NOMO-1 (cell line): ENCODE data around the gene TP53TG3.
"Not testable (repeated sequence)": the region's sequence is repeated elsewhere in the genome, so short reads cannot be mapped to it uniquely, and the experiment has no call there.

Source experiments
- DNase-seq, 2 experiments: peaks; one replicate each; lab custom pipeline; 2025; ENCODE audit not compliant: unreplicated experiment in 2 of 2; lab: John Stamatoyannopoulos, UW

TP53TG3 gene, protein sequence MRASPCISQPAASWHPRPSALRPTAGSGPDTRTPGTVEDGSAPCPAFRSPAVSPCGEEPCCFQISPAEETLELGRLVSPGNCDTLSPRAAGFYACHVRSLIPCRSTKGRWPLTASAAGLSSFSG

GRCh38 chr16:32676065-32676464 lies at the start of gene TP53TG3:
Gene TP53TG3, minus strand, starts transcription at chr16:32676165. Its CDS starts 68 bp downstream, at chr16:32676097.
- not testable (repeated sequence) for DNase-seq

DNA sequence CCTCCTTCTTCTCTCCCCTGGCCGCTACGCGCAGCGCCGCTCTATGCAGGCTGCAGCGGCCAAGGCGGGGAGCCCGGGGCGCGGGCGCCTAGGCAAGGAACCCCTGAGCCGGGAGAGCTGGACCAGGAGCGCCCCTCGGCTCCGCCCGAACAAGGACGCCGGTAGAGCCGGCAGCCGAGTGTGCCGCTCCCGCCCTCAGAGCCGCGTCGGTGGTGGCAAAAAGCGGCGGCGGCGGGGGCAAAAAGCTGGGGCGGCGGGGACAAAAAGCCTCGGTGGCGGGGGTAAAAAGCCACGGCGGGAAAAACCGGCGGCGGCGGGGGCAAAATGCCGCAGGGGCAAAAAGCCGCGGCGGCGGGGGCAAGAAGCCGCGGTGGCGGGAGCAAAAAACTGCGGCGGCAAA lies 25.1 kb downstream of the TP53TG3 start:
- DNase-seq = not testable (repeated sequence)

DNA sequence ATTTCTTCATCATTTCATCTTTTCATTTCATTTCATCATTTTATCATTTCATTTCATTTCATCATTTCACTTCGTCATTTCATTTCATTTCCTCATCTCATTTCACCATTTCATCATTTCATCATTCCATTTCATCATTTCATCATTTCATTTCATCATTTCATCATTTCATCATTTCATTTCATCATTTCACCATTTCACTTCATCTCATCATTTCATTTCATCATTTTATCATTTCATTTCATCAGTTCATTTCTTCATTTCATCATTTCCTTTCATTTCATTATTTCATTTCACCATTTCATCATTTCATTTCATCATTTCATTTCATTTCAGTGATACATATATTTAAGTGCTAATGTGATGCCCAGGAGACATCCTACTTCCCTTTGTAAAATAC lies 28.4 kb downstream of the TP53TG3 start:
- DNase-seq = not testable (repeated sequence)

DNA sequence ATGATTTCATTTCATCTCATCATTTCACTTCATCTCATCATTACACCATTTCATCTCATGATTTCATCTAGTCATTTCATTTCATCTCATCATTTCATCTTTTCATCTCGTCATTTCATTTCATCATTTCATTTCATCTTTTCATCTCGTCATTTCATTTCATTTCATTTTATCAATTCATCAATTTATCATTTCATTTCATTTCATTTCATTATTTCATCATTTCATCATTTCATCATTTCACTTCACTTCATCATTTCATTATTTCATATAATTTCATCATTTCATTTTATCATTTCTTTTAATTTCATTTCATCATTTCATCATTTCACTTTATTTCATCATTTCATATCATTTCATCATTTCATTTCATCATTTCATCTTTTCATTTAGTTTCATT lies 29.2 kb downstream of the TP53TG3 start:
- not testable (repeated sequence) for DNase-seq

DNA sequence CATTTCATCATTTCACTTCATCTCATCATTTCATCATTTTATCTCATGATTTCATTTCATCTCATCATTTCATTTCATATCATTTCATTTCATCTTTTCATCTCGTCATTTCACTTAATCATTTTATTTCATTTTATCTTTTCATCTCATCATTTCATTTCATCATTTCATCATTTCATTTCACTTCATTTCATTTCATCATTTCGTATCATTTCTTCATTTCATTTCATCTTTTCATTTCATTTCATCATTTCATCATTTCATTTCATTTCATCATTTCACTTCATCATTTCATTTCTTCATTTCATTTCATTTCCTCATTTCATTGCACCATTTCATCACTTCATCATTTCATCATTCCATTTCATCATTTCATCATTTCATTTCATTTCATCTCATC lies 29.8 kb downstream of the TP53TG3 start:
- not testable (repeated sequence) for DNase-seq

DNA sequence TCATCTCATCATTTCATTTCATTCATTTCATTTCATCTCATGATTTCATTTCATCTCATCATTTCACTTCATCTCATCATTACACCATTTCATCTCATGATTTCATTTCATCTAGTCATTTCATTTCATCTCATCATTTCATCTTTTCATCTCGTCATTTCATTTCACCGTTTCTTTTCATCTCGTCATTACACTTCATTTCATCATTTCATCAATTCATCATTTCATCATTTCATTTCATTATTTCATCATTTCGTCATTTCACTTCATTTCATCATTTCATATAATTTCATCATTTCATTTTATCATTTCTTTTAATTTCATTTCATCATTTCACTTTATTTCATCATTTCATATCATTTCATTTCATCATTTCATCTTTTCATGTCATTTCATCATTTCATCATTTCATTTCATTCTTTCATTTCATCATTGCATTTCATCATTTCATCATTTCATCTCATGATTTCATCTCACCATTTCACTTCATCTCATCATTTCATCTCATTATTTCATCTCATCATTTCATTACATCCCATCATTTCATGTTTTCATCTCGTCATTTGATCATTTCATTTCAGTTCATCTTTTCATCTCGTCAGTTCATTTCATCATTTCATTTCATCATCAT lies 30.6 kb downstream of the TP53TG3 start:
- DNase-seq = not testable (repeated sequence)

DNA sequence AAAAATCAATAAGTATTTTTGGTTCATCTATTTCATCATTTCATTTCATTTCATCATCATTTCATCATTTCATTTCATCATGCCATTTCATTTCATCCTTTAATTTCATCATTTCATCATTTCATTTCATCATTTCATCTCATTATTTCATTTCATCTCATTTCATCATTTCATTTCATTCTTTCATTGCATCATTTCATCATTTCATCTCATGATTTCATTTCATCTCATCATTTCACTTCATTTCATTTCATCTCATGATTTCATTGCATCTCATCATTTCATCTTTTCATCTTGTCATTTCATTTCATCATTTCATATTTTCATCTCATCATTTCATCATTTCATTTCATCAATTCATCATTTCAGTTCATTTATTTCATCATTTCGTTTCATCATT lies 31.2 kb downstream of the TP53TG3 start:
- DNase-seq = not testable (repeated sequence)

DNA sequence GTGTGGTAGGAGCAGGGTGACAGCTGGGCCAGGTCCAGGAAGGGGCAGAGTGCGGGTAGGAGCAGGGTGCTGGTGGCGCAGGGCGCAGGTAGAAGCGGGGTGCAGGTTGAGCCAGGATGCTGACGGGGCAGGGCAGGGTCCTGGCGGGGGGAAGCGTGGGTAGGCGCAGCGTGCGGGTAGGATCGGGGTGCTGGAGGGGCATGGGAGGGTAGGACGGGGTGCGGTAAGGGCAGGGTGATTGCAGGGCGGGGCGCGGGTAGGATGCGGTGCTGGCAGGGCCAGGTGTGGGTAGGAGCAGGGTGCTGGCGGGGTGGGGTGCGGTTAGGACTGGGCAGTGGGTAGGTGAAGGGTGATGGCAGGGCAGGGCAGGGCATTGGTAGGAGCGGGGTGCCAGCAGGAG lies 38.4 kb downstream of the TP53TG3 start:
- DNase-seq = not testable (repeated sequence)

- not testable (repeated sequence) for DNase-seq
Observed at GRCh38 chr16:32632096-32632495, 43.9 kb downstream of the TP53TG3 start.
